Activated CD8-positive, alpha-beta memory T cell treated with anti-CD3 and anti-CD28 coated beads for 48 hours (primary cell): ENCODE results near the gene EVA1B.

Source experiments
- DNase-seq, 3 experiments: peaks; one replicate each; pipeline ENCODE4 v3.0.0-alpha.2; 2020; ENCODE audit warnings: low read depth in 2 of 3, low spot score in 2 of 3

The EVA1B gene, protein sequence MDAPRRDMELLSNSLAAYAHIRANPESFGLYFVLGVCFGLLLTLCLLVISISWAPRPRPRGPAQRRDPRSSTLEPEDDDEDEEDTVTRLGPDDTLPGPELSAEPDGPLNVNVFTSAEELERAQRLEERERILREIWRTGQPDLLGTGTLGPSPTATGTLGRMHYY

DNA sequence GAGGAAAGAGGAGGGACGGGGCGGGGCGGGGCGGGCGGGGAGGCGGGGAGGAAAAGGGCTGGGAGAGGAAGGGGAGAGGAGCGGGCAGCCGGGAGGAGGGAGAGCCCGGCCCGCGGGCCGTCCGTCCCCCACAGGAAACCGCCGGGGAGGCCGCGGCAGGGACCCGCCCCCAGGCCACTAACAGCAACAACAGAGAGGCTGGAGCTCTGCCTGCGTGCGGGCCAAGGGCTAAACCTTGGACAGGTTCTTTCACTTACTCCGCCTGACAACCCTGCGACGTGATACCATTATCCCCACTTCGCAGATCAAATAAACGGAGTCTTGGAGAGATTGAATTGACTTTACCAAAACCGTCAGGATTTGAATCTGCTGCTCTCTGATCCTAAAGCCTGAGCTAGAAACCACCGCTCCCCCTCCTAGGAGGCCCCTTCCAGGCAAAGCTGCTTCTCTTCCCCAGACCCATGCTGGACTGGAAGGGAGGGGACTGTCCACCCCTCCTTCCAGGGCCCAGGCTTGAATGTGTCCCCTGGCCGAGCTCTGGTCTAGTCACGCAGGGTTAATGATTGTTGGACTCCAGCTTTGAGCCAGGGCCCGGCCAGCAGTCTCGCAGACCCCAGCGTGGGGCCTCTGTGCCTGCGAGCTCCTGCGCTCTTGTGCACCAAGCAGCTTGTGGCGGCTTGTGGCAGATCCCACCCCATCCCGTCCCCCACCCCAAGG, at the start of gene EVA1B:
Gene EVA1B (minus strand): TSS at position 10 of the 717 bp plus-strand sequence. CDS start 608 bp downstream, outside the sequence.
- DNase-seq, result no peak

DNA sequence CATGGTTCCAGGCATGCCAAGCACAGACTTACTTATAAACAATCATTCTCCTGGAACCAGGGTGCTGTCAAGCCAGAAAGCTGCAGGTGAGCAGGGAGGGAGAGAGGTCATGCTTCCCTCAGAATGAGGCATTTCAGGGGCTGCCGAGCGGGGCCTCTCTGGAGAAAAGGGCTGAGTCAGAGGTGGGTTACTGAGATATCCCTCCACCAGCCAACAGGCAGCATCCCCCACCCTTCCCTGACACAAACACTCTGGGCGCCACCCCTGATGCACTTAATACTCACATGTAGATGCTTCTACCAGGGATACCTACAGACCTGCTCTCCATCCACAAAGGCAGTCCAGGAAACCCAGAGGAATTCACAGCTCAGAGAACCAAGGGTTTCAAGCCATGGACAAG, 49.2 kb upstream of the EVA1B start:
- no peak for DNase-seq

GRCh38 chr1:36369061-36369861, 45.8 kb upstream of the EVA1B start:
- DNase-seq, result peak; percentile 47 to 86 (median 82)

DNA sequence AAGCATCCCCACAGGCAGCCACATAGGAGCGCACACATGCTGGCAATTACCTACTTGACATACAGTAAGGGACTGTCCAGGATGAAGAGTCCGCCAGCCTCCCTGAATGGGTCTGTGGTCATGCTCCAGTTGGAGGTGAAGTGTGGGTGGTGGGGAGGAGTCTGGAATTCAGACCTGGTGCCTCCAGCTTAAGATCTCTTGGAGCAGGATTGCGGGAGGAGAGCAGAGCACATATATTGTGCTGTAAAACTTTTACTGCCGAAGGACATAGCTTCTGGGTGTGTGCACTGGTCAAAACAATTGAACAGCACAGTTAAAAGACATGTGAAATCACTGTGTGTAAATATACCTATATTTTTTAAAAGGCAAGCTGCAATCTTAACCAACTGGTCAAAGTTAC, 44.4 kb upstream of the EVA1B start:
- DNase-seq, result no peak

- DNase-seq, result no peak
Observed at GRCh38 chr1:36367066-36367465, 43.6 kb upstream of the EVA1B start.

- DNase-seq, result no peak
Observed at GRCh38 chr1:36366091-36366661, 42.7 kb upstream of the EVA1B start.

DNA sequence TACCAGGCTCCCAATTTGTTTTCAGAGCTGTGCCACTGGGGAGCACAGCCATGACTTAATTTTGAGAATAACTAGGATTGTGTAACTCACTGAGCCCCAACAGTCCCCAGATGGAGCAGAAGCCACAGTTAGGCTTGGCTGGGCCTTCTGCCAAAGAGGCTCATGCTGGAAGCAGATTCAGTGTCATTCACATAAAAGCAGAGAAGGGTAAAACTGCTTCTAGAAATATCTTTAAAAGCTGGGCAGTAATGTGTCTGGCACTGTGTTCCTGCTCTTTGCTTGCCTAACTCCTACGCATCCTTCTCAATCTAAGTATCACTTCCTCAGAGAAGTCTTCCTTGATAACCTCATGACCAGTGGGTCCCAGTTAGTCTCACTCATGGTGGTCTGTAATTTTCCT, 41.9 kb upstream of the EVA1B start:
- no peak for DNase-seq

DNA sequence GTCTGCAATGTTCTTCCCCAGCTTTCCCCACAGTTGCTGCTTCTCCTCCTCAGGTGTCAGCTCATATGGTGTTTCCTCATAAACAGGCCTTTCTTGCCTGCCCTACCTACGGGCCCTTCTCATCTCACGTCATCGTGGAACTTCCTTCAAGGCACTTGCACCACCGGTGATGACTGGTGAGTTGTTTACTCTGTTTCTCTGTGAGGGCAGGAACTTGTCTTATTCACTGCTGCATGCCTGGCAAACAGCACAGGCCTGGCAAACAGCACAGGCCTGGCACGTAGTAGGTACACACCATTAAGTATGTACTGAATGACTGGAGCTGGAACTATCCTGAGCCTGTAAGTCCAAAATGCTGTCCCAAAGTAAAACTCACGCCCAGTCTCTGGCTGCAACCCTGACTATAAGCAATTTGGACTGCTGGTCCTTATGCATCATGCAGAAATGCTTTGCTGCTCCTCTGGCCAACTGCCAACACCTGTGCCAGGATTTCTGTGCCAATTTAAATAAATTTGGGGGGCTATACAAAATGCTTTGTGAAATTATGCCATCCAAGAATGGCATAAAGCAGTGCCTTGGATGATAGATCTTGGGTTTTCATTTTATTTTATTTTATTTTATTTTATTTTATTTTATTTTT, 36.6 kb upstream of the EVA1B start:
- DNase-seq, result no peak

GRCh38 chr1:36359383-36359782, 35.9 kb upstream of the EVA1B start:
- DNase-seq, result no peak

- DNase-seq, result no peak
Observed at GRCh38 chr1:36358514-36359084, 35.2 kb upstream of the EVA1B start.

DNA sequence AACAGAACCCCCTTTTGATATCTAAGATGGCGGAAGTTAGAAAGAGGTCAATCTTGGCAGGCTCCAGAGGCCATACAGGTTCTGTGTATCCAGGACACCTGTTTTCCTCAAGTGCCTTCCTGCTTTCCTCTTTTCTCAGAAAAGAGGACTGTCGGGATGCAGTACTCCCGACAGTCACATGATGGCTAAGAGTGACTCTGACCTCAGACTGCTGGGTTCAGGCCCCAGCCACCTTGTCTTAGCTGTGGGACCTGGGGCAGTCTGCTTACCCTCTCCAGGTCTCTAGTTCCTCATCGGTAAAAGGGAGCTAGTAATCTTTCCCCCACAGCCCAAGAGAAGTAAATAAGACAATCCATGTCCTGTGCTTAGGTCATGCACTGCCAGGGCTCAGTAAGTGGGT, 32.4 kb upstream of the EVA1B start:
- DNase-seq, result no peak

DNA sequence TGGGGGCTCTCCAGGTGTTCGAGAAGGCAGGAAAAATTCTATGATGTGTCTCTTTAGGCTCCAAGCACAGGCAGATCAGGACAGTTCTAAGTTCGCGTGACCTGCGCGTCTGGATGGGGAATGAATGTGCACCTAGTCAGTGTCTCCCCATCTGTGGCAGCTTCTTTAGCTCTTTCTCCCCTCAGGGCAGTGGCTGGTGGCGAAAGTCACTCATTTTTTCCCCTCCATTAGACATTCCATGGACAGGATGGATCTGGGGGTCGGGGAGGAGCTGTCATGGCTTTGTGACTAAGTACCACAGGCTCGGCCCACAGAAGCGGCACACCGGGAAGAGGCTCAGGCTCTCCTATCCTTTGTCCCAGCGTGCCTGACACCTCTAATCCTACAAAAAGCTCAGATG, 31.0 kb upstream of the EVA1B start:
- DNase-seq, result no peak

DNA sequence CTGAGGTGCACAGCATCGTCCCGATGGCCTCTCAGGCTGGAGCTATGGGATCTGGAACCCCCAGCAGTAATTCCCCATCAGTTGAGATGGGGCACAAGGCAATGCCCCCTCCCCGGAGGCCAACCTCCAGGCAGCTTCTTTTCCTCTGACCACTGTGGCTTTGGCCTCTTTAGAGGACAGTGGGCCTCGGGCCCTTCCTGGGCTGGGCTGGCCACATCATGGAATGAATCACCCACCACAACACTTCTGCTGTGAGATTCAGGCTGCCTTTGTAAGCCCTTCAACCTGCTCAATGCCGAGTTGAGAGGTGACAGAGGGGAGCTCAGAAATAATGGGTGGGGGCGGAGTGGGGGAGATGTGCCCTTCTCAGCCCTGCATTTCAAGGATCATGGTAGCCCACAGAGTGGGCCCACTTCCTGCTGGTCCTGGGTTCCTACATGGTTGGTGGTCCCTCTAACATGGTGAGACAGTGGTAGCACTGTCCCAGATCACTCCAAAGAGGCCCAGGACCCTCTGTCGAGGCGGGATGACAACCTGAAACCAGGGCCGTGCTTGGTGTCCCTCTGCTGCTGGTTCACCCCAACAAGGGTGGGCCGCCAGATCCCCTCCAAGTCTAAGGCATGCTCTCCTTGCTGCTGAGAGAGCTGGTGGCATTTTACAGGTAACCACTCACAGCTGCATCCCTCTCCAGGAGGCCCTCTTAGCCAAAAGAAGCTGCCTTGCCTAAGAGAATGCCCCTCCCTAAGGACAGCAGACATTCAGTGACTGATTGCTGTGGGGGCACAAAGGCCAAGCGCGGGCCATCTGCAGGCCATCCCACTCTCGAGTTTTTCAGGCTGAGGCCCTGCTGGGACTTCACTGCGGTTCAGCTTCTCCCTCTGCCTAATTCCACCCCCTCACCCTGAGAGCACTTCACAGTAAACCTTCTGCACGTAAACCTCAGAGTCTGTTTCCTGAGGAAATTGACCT, 29.7 kb upstream of the EVA1B start:
- DNase-seq, result no peak

DNA sequence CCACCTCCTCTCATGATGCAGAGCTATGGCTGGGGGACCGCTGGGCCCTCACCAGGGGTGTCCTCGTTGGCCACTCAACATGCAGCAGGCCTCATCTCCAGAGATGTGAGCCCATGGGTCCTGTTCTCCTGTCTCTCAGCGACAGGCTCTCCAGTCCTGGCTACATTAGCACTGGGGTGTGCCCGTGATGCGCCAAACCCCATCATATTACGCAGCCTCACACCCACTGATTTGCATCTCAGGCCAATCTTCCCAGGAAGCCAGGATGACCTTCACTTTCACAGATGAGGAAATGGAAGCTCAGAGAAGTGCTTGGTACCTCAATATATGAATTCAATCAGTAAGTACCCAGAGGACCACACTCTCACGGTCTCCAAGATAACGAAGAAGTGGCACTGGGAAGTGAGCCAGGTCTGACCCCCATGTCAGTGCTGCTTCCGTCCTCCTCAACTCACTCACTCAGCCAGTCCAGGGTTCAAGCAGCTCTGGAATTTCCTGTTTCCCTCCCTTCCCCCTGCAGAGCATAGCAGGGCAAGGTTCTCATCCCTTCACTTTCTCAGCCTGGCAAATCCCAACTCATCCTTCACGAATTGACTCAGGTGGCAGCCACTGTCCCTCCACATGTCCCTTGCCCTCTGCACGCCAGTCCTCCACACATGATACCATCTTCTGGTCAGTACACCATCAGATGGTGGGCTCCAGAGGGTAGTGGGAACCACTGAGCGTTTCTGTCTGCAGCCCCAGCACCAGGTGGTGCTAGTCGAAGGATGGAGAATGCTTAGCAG, 28.9 kb upstream of the EVA1B start:
- DNase-seq, result no peak

DNA sequence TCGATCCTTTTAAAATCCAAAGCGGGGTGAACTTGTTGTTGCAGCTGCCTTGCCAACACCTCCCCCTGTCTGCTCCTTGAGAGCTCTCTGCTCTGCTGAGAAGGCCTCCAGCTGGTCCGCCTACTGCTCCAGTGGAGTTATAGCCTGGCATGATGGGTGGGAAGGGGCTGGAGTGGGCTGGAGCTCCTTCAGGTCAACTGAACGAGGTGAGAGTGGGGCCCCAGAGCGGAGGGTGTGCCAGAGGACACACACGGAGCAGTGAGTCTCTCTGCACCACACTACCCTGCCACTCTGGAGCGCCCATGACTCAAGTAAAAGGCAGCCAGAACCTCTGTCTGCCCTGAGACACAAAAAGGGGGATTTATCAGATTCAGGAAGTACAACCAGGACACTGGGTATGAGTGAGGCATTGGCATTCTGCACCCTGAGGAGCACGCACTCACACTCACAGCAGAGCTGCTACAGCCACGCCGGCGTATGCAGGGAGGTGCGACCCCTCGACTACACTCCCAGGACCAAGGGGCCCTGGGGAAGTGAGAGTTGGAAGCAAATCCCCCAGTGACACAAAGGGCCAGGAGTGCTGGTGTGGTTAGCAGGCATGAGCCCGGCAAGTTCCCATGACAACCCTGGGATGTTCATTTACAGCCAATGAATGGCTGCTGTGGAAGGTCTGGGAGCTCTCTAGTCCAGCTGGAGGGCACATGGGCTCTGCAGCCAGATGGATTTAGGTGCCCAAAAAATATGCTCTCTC, 28.0 kb upstream of the EVA1B start:
- no peak for DNase-seq

DNA sequence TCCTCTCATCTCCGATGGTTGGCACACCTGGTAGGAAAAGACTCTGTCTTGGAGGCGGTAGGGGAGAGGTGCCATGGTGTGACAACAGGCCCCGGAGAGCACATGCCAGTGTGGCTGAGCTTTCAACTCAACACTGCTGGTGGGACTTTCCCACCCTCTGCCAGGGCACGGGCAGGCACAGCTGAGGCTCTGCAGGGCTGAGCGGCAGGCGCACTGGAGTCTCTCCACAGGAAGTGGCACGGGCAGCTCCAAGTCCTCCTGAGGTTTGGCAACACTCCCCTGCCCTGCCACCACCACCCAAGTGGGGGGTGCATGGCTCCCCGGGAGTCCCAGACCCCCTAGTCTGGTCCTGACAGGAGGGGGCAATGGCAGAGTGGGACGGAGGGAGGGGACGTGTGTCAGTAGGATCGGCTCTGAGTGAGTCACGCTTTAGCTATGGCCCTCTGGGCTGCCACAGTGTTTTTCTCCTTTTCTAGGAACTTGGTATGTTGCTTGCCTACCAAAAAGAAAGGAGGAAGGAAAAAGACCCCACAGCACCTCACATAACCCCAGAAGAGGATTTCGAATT, 27.3 kb upstream of the EVA1B start:
- DNase-seq, result no peak

- no peak for DNase-seq
Observed at GRCh38 chr1:36349839-36350238, 26.4 kb upstream of the EVA1B start.

DNA sequence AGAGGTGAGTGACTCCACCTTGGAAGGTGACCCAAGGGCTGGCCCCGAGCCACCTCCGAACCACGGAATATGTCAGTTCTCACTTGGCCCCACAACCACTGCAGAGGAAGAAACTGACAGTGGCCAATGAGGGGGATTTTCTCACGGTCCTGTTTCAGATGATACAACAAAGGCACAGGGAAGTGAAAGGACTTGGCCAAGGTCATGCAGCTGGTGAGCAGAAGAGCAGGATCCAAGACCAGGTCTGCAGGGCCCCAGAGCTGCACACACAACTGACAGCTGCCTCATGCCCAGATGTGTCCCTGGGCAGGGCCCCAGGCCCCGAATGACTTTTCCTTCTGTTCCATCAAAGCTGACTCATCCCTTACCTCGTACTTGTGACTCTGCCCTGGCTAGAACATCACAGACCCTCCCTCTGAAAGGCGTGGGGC, 25.8 kb upstream of the EVA1B start:
- no peak for DNase-seq
